ENCODE data around the gene PRELP.
"Not testable (repeated sequence)": the region's sequence is repeated elsewhere in the genome, so short reads cannot be mapped to it uniquely, and the experiment has no call there.

PRELP gene

GRCh38 chr1:203464226-203464625, 11.4 kb upstream of the PRELP start:
- TF ChIP-seq, protein P1, sequence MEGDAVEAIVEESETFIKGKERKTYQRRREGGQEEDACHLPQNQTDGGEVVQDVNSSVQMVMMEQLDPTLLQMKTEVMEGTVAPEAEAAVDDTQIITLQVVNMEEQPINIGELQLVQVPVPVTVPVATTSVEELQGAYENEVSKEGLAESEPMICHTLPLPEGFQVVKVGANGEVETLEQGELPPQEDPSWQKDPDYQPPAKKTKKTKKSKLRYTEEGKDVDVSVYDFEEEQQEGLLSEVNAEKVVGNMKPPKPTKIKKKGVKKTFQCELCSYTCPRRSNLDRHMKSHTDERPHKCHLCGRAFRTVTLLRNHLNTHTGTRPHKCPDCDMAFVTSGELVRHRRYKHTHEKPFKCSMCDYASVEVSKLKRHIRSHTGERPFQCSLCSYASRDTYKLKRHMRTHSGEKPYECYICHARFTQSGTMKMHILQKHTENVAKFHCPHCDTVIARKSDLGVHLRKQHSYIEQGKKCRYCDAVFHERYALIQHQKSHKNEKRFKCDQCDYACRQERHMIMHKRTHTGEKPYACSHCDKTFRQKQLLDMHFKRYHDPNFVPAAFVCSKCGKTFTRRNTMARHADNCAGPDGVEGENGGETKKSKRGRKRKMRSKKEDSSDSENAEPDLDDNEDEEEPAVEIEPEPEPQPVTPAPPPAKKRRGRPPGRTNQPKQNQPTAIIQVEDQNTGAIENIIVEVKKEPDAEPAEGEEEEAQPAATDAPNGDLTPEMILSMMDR (IDR thresholded peaks at IDR 0.05; ENCODE audit: borderline replicate concordance, control extremely low read depth, extremely low read depth, insufficient read depth, missing control alignments): no peak
- no peak for DNase-seq (ENCODE audit: low spot score)
- in situ Hi-C loops (cut with MboI; ENCODE audit: low sequenced_read_pairs, unreplicated experiment): no loop called here

DNA sequence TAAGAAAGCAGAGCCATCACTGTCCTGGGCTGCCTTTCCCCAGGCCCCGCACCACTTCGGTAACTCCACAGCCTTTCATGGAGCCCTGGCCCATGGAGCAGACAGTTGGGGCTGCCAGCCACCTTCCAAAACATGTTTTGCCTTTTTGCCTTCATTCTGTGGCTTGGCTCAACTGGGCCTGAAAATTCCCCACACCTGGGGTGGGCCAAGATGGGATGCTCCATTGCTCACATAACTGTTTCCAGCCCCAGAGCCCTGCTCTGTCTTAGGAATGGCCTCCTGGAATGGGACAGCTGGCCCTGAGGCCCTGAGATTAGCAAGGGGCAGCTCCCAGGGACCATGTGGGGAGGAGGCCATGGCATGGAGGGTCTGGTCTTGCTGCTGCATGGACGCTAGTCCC, 10.9 kb upstream of the PRELP start:
- in situ Hi-C loops (cut with MboI; ENCODE audit: low sequenced_read_pairs, unreplicated experiment): no loop called here
- DNase-seq (ENCODE audit: low spot score): no peak
- TF ChIP-seq, protein P1 (IDR thresholded peaks at IDR 0.05; ENCODE audit: borderline replicate concordance, control extremely low read depth, extremely low read depth, insufficient read depth, missing control alignments): no peak

GRCh38 chr1:203465146-203465798, 10.3 kb upstream of the PRELP start:
- TF ChIP-seq, protein P1 (IDR thresholded peaks at IDR 0.05; ENCODE audit: borderline replicate concordance, control extremely low read depth, extremely low read depth, insufficient read depth, missing control alignments): no peak
- in situ Hi-C loops (cut with MboI; ENCODE audit: low sequenced_read_pairs, unreplicated experiment): no loop called here
- no peak for DNase-seq (ENCODE audit: low spot score)

DNA sequence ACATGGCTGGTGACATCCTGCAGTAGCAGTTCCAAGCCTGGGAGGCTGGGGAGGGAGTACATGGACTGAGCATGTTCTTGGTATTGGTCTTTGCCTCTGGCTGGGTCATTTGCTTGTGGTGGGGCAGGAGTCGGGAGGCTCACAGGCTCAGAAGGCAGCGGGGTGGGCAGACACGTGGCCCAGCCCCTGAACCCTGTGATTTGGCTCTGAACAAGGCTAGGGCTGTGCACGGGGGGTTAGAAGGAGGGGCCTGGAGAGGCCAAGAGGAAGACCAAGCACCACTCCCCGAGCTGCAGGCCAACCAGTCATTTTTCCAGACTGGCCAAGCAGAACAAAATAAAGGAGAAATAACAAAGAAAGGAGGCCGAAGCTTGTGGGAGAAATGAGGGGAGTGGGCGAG, 9.7 kb upstream of the PRELP start:
- DNase-seq (ENCODE audit: low spot score): no peak
- TF ChIP-seq, protein P1 (IDR thresholded peaks at IDR 0.05; ENCODE audit: borderline replicate concordance, control extremely low read depth, extremely low read depth, insufficient read depth, missing control alignments): no peak
- in situ Hi-C loops (cut with MboI; ENCODE audit: low sequenced_read_pairs, unreplicated experiment): no loop called here

DNA sequence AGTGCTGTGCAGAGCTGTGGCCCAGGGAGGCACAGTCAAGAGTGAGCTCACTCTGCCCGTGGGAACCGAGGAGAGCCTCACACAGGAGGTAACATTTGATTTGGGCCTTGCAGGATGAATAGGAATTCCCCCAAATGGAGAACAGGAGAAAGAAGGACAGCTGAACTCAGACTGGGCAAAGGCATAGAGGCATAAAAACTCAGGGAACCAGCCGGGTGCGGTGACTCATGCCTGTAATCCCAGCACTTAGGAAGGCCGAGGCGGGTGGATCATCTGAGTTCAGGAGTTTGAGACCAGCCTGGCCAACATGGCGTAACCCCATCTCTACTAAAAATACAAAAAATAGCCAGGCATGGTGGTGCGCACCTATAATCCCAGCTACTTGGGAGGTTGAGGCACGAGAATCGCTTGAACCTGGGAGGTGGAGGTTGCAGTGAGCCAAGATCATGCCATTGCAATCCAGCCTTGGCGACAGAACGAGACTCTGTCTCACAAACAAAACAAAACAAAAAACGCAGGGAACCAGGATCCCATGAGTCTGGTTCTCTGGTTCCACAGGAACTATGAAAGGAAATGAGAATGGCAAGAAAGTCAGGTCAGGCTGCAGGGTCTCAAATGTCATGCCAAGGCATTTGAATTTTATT, 8.6 kb upstream of the PRELP start:
- DNase-seq (ENCODE audit: low spot score); in situ Hi-C loops (cut with MboI; ENCODE audit: low sequenced_read_pairs, unreplicated experiment): not testable (repeated sequence)

GRCh38 chr1:203467550-203467921, 8.1 kb upstream of the PRELP start:
- in situ Hi-C loops (cut with MboI; ENCODE audit: low sequenced_read_pairs, unreplicated experiment): no loop called here
- TF ChIP-seq, protein P1 (IDR thresholded peaks at IDR 0.05; ENCODE audit: borderline replicate concordance, control extremely low read depth, extremely low read depth, insufficient read depth, missing control alignments): no peak
- DNase-seq (ENCODE audit: low spot score): no peak

DNA sequence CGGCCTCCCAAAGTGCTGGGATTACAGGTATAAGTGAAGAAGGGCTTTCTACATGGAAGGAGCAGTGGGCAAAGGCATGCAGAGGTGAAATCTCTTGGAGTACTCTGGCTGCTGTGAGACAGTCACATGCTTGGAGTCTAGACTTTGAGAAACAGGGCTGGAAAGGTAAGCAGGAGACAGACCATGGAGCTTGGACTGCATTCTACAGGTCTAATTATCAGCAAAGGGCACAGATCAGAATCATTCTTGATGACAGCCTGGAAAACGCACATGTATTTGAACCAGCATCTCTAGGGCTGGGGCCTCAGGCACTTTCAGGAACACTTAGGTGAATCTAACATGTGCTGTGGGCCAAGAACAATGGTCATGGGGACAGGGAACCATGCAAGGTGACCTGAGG, 7.3 kb upstream of the PRELP start:
- no peak for DNase-seq (ENCODE audit: low spot score)
- in situ Hi-C loops (cut with MboI; ENCODE audit: low sequenced_read_pairs, unreplicated experiment): no loop called here
- TF ChIP-seq, protein P1 (IDR thresholded peaks at IDR 0.05; ENCODE audit: borderline replicate concordance, control extremely low read depth, extremely low read depth, insufficient read depth, missing control alignments): no peak
